Thoracic aorta endothelial cell (primary cell): Measurements from ENCODE around the gene TOMM5. TPM values are rescaled to one million over a fixed set of nuclear protein-coding genes. Genes with fewer than 3 reads are reported as not detected.

ENCODE experiments used
- total RNA-seq: library from RNA; depleted of rRNA; stranded (reverse); fragments of >200 nt; gene quantifications from 2 replicates; pipeline ENCODE4 v1.2.3, GENCODE V29; 2012

TOMM5 gene
- total RNA-seq: 218 and 229 TPM in 2 replicates

GRCh38 chr9:37592108-37592951 lies at the start of gene TOMM5:
Gene TOMM5, minus strand, starts transcription at chr9:37592597. Its CDS starts 65 bp downstream, at chr9:37592532.

GRCh38 chr9:37575921-37576721 lies 16.3 kb downstream of the TOMM5 start, which contains the start of gene FBXO10:
Gene FBXO10, minus strand, starts transcription at chr9:37576380. Its CDS starts 34,612 bp downstream, at chr9:37541768.

Other genes starting within 250 kb of the TOMM5 start
- gene GRHPR, start 169.9 kb downstream of the TOMM5 start, total RNA-seq: 130 and 136 TPM in 2 replicates
- gene ZBTB5, start 127.1 kb downstream of the TOMM5 start, total RNA-seq: 10.5 and 11.7 TPM in 2 replicates
- gene POLR1E, start 106.6 kb downstream of the TOMM5 start, total RNA-seq: 28.9 and 30.7 TPM in 2 replicates
- 9.5 and 9.8 TPM in 2 replicates for gene FBXO10, start 16.2 kb downstream of the TOMM5 start, total RNA-seq
- gene FRMPD1, start 58.4 kb upstream of the TOMM5 start, total RNA-seq: not detected in 2 replicates
- 3.1 and 3.4 TPM in 2 replicates for gene TRMT10B, start 161.2 kb upstream of the TOMM5 start, total RNA-seq
- gene EXOSC3, start 192.5 kb upstream of the TOMM5 start, total RNA-seq: 31.6 and 31.7 TPM in 2 replicates
- gene DCAF10, start 208.2 kb upstream of the TOMM5 start, total RNA-seq: 29.7 and 31.2 TPM in 2 replicates